HG02571 (cell line): Measurements from ENCODE around the gene SLC51B.
"Not testable (repeated sequence)": the region's sequence is repeated elsewhere in the genome, so short reads cannot be mapped to it uniquely, and the experiment has no call there.

Experiments used
- ATAC-seq: cut with Tn5 transposase; IDR thresholded peaks from one replicate; pipeline ENCODE4 v1.9.1; 2021; ENCODE audit warnings: mild to moderate bottlenecking, moderate library complexity; ENCODE audit not compliant: unreplicated experiment

SLC51B gene

DNA sequence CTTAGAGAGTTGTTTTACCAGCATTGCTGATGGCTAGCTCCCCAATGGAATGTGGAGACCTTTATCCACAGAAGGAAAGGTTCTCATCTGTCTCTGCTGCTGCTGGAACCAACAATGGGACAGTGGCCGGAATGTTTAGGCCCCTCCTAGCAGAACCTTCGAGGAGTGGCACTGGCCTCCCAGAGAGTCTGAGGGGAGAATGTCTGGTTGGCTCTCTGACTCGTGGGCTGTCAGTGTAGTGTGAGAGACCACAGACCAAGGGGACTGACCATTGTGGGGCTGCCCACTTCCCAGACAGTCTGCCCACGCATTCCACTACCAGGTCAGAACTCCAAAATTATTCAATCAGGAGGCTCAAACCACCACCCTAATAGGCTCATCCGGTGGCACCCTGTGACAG lies 17.5 kb downstream of the SLC51B start:
- no peak for ATAC-seq

DNA sequence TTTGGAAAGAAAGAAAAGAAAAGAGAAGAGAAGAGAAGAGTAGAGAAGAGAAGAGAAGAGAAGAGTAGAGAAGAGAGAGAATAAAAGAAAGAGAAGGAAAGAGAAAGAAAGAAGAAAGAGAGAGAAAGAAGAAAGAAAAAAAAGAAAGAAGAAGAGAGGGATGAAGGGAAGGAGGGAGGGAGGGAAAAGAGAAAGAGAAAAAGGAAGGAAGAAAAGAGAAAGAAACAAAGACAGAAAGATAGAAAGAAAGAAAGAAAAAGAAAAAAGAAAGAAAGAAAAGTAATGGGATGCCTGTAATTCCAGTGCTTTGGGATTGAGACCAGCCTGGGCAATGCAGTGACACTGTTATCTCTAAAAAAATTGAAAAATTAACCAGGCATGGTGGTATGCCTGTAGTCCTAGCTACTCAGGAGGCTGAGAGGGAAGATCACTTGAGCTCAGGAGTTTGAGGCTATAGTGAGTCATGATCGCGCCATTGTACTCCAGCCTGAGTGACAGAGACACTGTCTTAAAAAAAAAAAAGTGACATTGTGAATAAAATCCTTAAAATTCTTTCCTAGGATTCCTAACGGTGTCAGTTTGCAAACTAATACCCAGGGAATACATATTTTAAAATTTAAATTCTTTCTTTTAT lies 20.9 kb downstream of the SLC51B start:
- no peak for ATAC-seq

DNA sequence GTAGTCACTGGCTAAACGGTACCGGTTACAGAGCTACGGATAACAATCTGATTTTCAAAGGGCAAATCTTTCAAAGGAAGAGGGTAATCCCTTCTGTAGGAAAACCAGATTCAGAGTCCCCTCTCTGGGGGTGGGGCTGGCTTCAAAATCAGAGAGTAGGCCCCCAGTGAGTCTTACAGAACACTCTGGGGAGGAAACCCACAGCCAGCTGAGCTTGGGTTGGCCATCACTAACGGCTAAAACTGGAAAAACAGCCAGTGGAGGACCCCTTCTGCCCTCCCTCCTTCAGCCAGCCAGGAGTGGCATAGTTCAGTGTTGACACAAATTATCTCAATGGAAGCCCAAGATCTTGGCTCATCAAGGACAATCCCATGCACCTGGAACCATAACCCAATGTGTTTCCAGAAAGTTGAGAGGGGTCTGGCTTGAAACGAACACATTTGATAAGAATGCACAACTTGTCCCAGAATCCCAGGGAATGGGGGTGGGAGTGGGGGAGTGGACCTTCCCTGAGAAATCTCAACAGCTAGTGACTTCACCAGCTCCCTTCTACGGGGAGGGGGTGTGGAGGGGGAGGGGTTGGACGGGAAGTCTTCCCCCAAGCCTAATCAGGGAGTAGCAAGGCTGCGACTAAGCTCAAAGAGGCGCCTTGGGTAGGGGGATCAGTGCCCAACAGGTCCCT lies 21.6 kb downstream of the SLC51B start:
- no peak for ATAC-seq

DNA sequence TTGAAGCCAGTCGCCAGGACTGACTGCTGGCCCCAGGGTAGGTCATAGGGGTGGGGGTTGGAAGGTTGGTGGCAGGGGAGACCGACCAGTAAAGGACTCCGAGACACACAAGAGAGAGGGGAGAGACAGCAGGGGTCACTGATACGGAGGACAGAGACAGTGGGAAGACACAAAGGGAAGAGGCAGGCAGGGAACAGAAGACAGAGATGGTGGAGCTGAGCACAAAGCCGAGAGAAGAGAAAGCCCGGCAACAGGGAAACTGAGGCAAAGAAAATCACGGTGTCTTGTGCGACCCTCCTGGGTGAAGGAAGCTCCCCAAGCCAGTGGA lies 22.1 kb downstream of the SLC51B start:
- no peak for ATAC-seq

DNA sequence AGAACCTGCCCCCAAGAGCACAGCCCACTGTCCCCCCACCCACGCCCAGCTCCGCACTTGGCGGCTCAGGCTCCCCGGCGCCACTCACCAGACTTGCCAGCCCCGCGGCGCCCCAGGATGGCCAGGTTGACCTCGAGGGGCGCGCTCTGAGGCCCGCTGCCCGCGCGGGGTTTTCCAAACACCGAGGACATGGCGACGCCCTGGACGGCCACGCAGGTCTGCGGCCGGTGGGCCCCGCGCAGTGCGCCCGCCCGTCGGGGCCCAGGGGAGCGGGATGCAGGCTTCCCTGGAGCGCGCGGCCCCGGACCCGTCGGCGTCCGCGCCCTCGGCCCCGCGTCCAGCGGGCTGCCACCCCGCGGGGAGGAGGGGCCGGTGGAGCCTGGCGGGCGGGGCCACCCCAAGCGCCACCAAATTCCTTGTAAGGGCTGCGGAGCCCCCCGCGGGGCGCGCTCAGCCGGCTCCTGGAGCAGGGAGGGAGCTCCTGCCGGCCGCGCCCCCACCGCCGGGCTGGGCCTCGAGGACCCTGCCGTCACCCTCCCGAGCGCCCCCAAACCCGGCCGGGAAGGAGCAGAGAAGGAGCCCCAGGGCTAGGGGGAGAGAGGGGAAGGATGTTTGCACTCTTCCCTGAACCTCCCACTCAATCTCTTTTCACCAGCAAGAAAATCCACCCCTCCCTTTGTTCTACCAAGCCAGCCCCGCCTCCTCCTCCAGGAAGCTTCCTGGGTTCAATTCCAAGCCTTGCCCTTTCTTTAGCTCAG lies 22.6 kb downstream of the SLC51B start, which contains the start of gene RASL12:
Gene RASL12, minus strand, starts transcription at position 347 of the 758 bp plus-strand sequence. Its CDS starts 156 bp downstream, at position 191.
- ATAC-seq, result no peak

DNA sequence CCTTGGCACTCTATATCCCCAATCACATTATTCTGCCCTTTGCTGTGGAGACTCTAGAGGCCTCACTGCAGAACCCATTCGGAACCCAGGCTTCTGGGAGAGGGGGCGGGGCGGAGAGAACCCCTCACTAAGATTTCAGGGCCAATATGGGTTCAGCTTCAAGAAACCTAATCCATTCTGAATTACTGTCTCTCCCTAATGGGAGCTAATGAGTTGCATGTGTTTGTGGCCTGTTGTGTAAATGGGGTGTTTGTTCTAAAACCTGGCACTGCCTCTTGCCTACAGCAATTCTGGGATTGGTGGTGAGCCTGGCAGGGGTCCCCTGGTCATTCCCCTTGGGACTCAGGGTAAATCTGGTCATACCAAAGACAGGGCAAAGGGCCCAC lies 23.2 kb downstream of the SLC51B start:
- no peak for ATAC-seq

DNA sequence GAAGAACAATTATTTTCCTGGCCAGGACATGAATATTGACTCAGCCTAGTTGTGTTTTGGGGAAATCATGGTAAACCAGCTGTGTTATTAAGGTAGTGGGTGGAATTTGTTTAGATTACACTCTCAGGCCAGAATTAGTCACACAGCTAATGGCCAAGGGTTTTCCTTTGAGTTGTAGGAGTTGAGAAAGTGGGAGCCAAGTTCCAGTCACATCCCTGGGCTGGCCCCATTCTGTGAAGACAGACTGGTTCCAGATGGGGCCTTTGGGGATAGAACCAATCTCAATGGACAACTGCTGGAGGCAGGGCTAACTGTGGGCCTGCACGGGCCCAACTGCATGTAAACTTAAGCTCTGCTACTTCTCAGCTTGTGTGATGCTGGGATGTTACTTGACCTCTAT lies 24.0 kb downstream of the SLC51B start:
- no peak for ATAC-seq

DNA sequence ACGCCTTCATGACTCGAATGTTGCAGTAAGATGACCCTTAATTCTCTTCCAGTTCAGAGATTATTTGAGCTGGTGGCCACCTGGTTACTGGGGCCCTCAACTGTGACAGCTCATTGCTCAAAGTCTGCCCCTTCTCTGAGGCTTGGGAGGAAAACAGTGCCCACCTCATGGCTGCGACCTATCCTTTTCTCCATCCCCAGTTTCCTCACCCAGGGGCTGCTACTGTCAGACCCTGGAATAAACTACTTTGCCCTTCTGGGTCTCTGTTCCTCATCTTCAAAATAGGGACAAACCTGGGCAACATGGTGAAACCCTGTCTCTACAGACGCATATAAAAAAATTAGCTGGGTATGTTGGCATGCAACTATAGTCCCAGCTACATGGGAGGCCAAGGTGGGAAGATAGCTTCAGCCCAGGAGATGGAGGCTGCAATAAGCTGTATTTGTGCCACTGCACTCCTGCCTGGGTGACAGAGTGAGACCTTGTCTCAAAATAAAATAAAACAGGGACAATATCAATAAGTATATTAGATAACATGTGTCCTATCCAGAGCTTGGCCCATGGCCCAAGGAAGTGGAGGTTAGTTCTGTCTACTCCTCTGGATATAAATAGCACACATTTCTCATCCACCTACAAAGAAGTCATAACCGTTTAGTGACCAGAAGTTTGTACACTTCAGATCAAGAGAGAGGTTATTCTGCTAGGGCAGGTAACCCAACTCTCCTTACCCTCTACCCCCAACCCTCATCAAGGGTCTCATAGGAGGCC lies 24.8 kb downstream of the SLC51B start:
- no peak for ATAC-seq

DNA sequence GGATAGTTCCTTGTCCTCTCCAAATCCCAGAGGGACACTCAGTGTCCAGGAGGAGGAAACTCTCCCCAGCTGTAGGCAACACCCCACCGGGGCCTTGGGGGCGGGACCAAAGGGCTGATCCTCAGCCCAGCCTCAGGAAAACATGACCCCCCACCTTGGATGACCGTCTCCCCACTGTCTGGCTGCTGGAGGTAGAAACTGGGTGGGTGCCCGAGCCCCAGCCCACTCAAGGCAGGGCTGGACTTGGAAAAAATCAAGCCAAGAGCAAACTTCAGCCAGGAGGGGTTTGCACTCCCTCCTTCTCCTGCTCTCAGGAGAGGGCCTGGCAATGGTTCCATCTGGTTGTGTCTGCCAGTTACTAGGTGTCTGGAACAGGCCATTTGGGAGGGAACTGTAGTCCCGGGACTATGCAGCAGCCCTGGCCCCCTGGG lies 26.2 kb downstream of the SLC51B start:
- no peak for ATAC-seq

DNA sequence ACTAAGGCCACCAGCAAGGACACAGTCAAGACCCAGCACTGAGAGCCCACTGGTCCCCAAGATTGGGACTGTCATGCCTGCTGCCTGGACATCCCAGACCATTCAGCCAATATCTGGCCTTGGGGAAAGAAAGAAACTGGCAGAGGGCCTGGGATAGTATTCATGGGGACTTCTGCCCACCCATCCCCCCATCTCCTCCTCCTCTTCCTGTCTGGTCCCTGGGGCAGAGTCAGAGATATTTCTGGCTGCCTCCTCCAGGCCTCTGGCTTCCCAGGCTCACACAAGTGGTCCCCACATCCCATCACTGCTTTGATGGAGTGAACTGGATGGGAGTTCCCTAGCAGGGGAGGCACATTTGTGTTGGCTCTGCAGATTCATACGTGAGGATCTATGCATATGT lies 26.8 kb downstream of the SLC51B start:
- no peak for ATAC-seq

DNA sequence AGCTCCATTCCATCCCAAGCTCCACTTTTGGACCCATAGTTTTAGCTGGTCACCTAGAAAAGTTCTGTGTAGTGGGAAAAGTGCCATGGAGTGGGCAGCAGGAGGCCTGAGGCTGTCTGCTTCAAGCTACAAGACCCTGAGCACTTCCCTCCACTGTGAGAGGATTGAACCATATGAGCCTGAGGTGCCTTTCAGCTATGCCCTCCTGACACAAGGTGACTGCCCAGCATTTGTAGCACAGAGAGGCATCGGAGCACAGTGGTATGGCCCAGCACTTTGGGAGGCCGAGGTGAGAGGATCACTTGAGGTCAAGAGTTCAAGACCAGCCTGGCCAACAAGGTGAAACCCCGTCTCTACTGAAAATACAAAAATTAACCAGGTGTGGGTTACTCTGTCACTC lies 27.4 kb downstream of the SLC51B start:
- no peak for ATAC-seq

DNA sequence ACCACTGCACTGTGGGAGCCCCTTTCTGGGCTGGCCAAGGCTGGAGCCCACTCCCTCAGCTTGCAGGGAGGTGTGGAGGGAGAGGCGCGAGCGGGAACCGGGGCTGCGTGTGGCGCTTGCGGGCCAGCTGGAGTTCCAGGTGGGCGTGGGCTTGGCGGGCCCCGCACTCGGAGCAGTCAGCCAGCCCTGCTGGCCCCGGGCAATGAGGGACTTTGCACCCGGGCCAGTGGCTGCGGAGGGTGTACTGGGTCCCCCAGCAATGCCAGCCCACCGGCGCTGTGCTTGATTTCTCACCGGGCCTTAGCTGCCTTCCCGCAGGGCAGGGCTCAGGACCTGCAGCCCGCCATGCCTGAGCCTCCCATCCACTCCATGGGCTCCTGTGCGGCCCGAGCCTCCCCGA lies 29.8 kb downstream of the SLC51B start:
- not testable (repeated sequence) for ATAC-seq

DNA sequence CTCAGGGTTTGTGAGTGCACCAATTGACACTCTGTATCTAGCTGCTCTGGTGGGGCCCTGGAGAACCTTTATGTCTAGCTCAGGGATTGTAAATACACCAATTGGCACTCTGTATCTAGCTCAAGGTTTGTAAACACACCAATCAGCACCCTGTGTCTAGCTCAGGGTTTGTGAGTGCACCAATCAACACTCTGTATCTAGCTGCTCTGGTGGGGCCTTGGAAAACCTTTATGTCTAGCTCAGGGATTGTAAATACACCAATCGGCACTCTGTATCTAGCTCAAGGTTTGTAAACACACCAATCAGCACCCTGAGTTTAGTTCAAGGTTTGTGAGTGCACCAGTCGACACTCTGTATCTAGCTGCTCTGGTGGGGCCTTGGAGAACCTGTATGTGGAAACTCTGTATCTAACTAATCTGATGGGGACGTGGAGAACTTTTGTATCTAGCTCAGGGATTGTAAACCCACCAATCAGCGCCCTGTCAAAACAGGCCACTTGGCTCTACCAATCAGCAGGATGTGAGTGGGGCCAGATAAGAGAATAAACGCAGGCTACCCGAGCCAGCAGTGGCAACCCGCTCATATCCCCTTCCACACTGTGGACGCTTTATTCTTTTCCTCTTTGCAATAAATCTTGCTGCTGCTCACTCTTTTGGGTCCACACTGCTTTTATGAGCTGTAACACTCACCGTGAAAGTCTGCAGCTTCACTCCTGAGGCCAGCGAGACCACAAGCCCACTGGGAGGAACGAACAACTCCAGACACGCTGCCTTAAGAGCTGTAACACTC lies 30.6 kb downstream of the SLC51B start:
- not testable (repeated sequence) for ATAC-seq

DNA sequence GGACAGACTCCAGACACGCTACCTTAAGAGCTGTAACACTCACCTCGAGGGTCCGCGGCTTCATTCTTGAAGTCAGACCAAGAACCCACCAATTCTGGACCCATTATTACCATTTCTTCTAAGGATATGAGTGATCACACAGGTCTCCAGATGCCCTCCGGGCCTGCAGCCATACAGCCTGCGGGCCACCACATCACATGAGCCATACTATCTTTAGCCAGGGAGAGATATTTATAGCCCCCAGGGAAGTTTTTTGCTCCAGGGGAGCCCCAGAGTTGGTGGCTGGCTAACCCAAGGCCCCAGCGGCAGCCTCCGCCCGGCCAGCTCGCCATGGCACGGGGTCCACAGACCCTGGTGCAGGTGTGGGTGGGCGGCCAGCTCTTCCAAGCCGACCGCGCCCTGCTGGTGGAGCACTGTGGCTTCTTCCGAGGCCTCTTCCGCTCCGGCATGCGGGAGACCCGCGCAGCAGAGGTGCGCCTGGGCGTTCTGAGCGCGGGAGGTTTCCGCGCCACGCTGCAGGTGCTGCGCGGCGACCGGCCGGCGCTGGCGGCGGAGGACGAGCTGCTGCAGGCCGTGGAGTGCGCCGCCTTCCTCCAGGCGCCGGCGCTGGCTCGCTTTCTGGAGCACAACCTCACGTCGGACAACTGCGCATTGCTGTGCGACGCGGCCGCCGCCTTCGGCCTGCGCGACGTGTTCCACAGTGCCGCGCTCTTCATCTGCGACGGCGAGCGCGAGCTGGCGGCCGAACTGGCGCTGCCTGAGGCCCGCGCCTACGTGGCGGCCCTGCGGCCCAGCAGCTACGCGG lies 31.5 kb downstream of the SLC51B start, which contains the start of gene KBTBD13:
Gene KBTBD13, plus strand, starts transcription at position 261 of the 805 bp plus-strand sequence. Its CDS starts 70 bp downstream, at position 331.
- no peak for ATAC-seq

DNA sequence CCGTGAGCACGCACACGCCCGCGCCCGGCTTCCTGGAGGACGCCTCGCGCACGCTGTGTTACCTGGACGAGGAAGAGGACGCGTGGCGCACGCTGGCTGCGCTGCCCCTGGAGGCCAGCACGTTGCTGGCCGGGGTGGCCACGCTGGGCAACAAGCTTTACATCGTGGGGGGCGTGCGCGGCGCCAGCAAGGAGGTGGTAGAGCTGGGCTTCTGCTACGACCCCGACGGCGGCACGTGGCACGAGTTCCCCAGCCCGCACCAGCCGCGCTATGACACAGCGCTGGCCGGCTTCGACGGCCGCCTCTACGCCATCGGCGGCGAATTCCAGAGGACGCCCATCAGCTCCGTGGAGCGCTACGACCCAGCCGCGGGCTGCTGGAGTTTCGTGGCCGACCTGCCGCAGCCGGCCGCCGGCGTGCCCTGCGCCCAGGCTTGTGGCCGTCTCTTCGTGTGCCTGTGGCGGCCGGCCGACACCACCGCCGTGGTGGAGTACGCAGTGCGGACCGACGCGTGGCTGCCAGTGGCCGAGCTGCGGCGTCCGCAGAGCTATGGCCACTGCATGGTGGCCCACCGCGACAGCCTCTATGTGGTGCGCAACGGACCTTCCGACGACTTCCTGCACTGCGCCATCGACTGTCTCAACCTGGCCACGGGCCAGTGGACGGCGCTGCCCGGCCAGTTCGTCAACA lies 32.2 kb downstream of the SLC51B start:
- no peak for ATAC-seq

DNA sequence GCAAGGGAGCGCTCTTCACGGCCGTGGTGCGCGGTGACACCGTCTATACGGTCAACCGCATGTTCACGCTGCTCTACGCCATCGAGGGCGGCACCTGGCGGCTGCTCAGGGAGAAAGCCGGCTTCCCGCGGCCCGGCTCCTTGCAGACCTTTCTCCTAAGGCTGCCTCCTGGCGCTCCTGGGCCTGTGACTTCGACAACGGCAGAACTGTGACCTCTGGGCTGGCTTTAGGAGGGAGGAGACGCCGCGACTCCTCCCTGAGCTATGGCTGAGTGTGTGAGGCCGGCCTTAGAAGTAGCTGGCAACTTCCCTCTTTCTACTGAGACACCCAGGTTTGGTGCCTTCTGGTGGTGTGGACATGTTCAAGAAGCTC lies 32.8 kb downstream of the SLC51B start:
- no peak for ATAC-seq

DNA sequence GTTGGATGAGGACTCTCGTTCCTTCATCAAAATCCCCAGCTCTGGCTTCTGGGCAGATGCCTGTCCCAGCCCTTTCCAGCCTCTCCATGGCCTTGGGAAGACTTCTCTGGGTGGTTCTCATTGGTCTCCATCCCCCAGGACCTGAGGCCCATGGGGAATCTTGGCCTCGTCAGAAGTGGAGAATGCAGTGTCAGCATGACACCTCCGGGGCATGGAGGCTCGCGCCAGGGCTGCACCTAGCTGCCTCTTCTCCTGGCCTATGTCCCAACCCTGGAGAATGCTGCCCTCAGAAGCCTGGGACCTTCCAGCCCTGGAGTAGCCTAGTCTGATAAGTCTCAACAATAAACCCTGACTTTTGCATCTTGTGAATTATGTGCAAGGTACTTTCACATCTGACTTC lies 34.4 kb downstream of the SLC51B start:
- no peak for ATAC-seq

DNA sequence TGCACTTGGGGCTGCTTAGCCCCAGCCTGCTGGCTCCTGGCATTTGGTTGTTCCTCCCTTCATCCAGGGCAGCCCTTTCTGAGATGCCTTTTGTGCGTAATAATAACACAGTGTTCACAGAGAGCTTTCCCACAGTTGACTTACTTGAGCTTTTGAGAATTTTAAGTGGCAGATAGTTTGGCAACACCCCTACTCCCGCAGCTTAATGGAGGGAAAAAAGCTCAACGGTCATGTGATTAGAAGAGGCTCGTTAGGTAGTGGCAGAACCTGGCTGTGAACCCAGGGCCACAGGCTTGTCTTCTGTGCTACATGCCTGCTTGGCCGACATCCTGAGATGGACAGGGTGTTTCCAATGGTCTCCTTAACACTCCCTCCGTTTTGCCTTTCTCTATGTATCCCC lies 36.1 kb downstream of the SLC51B start:
- no peak for ATAC-seq

DNA sequence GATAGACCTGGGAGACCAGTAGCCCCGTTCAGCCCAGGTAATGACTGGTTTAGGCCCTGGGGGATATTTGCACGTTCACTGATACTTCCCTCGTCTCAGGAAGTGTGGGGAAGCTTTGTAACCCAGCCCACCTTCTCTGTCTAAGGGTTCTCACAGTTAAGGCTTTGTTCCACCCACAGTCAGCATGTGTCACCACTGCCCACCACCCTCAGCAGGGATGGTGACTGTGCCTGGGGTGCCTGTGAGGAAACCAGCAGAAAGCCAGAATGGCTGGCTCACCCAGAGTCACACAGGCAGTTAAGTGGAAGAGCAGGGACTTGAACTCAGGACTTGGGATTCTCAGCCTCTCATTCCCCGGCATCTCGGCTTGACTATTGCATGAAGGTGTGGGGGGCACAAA lies 36.6 kb downstream of the SLC51B start:
- no peak for ATAC-seq
